Natural killer cell (primary cell): ENCODE data around the gene ZNF518B. TPM values are rescaled to one million over a fixed set of nuclear protein-coding genes. Genes with fewer than 3 reads are reported as not detected.

Experiments
- ATAC-seq, 3 donors: fragments of 150-1000 bp in 2 of 3; fragments of 200-7000 bp in 1 of 3; cut with Tn5 transposase; 1 replicate in 1 of 3; 2 replicates in 2 of 3; pipeline ENCODE4 v1.10.0; 2021; ENCODE audit warnings: mild to moderate bottlenecking in 2 of 3, moderate library complexity in 2 of 3
- DNase-seq, 2 donors: peaks; one replicate each; pipeline versions ENCODE4 v3.0.0 to v3.0.0-alpha.2; 2013 to 2021; ENCODE audit warnings: mixed read lengths in 1 of 2
- H3K27ac ChIP-seq: one replicate; pipeline ENCODE4 v1.5.1; 2013; ENCODE audit warnings: mild to moderate bottlenecking, low read length
- H3K27me3 ChIP-seq: one replicate; pipeline ENCODE4 v1.6.1; 2013; ENCODE audit warnings: low read length; ENCODE audit not compliant: control insufficient read depth, insufficient read depth
- H3K36me3 ChIP-seq: one replicate; pipeline ENCODE4 v1.6.1; 2013; ENCODE audit warnings: low read length; ENCODE audit not compliant: control insufficient read depth, insufficient read depth
- H3K4me1 ChIP-seq: one replicate; pipeline ENCODE4 v1.6.1; 2013; ENCODE audit warnings: low read length; ENCODE audit not compliant: control insufficient read depth, insufficient read depth
- H3K4me3 ChIP-seq: one replicate; pipeline ENCODE4 v1.5.1; 2013; ENCODE audit warnings: low read length
- H3K9me3 ChIP-seq: one replicate; pipeline ENCODE4 v1.6.1; 2013; ENCODE audit warnings: low read length; ENCODE audit not compliant: control insufficient read depth, insufficient read depth
- H3K27ac Mint-ChIP-seq, 2 donors: one replicate each; pipeline ENCODE4 v1.8.0; 2022; ENCODE audit warnings: mild to moderate bottlenecking in 2 of 2, mixed read lengths in 2 of 2, moderate library complexity in 1 of 2
- H3K27me3 Mint-ChIP-seq, 2 donors: one replicate each; pipeline ENCODE4 v1.8.0; 2022; ENCODE audit warnings: low read depth in 2 of 2, mixed read lengths in 2 of 2
- H3K36me3 Mint-ChIP-seq: one replicate; pipeline ENCODE4 v1.8.0; 2022; ENCODE audit warnings: mixed read lengths
- H3K4me1 Mint-ChIP-seq, 2 donors: one replicate each; pipeline ENCODE4 v1.8.0; 2022; ENCODE audit warnings: mixed read lengths in 2 of 2
- H3K4me3 Mint-ChIP-seq: one replicate; pipeline ENCODE4 v1.8.0; 2022; ENCODE audit warnings: mild to moderate bottlenecking, moderate library complexity, mixed read lengths
- H3K9me3 Mint-ChIP-seq, 2 donors: one replicate each; pipeline ENCODE4 v1.8.0; 2022; ENCODE audit warnings: mixed read lengths in 2 of 2
- CTCF ChIP-seq: fragments of 200-600 bp; IDR thresholded peaks from one replicate; pipeline ENCODE4 v1.8.0; 2022; ENCODE audit warnings: antibody characterized with exemption
- WGBS: methylation state at CpG from one replicate; pipeline ENCODE4 v1.1.7; 2013; ENCODE audit warnings: missing lambda C conversion rate; ENCODE audit not compliant: insufficient coverage; 5-methylcytosine and 5-hydroxymethylcytosine counted together
- intact Hi-C: fragments of 100-400 bp; cut with micrococcal nuclease; formaldehyde crosslinking; loops from one replicate; pipeline ENCODE4 v1.14.2; 2022
- total RNA-seq, 4 donors: library from RNA; stranded (reverse); fragments of 120-200 nt in 1 of 4; gene quantifications; one replicate each; pipeline versions ENCODE4 v1.2.3 to v1.2.4, GENCODE V29; 2013 to 2022

ZNF518B gene
- total RNA-seq, 3 donors from 2014 or later (not counting 1 experiment from before 2014, with no cell fraction given), result 14.6 to 19.9 (median 15.2) TPM

GRCh38 chr4:10421344-10422055 lies 35.7 kb downstream of the ZNF518B start:
- ATAC-seq (no peak), DNase-seq (peak in 1 of 2 donors; percentile 14)
- no peak overlapping the region for H3K27ac Mint-ChIP-seq
- 44% methylated on average over 2 of the region's 3 CpGs for WGBS
- H3K36me3 Mint-ChIP-seq, result peaks cover 2% of the 10 kb centered on the region
- peaks cover 0 to 5% of the 10 kb centered on the region in 2 donors for H3K4me1 Mint-ChIP-seq
- Histone ChIP-seq H3K9me3 (no peaks in the 10 kb centered on the region), H3K36me3 (no peaks in the 10 kb centered on the region), H3K27ac (no peak overlapping the region), H3K4me3 (no peak overlapping the region), H3K4me1 (no peaks in the 10 kb centered on the region), H3K27me3 (no peaks in the 10 kb centered on the region)
- intact Hi-C loops, result no loop called here
- H3K9me3 Mint-ChIP-seq, result peaks cover 6% of the 10 kb centered on the region in 2 donors
- H3K4me3 Mint-ChIP-seq, result no peak overlapping the region
- TF ChIP-seq CTCF, result no peak
- H3K27me3 Mint-ChIP-seq, result peaks cover 0 to 11% of the 10 kb centered on the region in 2 donors

DNA sequence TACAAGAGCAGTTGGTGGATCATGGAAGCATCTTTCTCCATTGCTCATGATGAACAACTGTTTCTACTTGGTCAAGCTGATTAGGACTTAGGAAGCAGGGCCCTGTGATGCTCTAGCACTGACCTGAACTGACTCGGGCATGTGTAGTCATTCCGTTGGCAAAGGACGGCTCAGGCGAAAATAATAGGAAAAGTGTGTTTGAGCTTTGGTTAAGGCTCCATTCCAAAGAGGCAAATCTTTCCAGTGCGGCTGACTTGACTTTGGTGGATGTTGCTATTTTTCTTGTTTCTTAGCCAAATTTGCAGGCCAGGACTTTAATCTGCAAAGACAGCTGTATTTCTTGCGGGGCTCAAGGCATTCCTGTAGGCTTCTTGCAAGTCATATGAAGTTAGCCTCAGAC lies 39.5 kb downstream of the ZNF518B start:
- Mint-ChIP-seq H3K4me3 (no peak overlapping the region), H3K9me3 (peaks cover 0 to 2% of the 10 kb centered on the region in 2 donors), H3K27ac (no peak overlapping the region), H3K4me1 (peaks cover 0 to 7% of the 10 kb centered on the region in 2 donors), H3K36me3 (no peaks in the 10 kb centered on the region), H3K27me3 (no peaks in the 10 kb centered on the region)
- Histone ChIP-seq H3K36me3 (no peaks in the 10 kb centered on the region), H3K27me3 (no peaks in the 10 kb centered on the region), H3K4me1 (no peaks in the 10 kb centered on the region), H3K27ac (no peak overlapping the region), H3K4me3 (no peak overlapping the region), H3K9me3 (no peaks in the 10 kb centered on the region)
- intact Hi-C loops, result no loop called here
- no peak for TF ChIP-seq CTCF
- DNase-seq, result no peak
- 93% methylated on average over 6 of the region's 6 CpGs for WGBS
- ATAC-seq, result no peak

- no peaks in the 10 kb centered on the region for H3K4me1 ChIP-seq
- intact Hi-C loops, result no loop called here
- TF ChIP-seq CTCF, result no peak
- Mint-ChIP-seq H3K4me1 (peaks cover 0 to 7% of the 10 kb centered on the region in 2 donors), H3K27ac (no peak overlapping the region), H3K4me3 (no peak overlapping the region), H3K27me3 (no peaks in the 10 kb centered on the region), H3K36me3 (no peaks in the 10 kb centered on the region), H3K9me3 (no peaks in the 10 kb centered on the region)
- no peak overlapping the region for H3K27ac ChIP-seq
- H3K27me3 ChIP-seq, result no peaks in the 10 kb centered on the region
- no peaks in the 10 kb centered on the region for H3K36me3 ChIP-seq
- H3K9me3 ChIP-seq, result no peaks in the 10 kb centered on the region
- peak in 1 of 3 donors; percentile 33 for ATAC-seq
- H3K4me3 ChIP-seq, result no peak overlapping the region
- peak in 1 of 2 donors; percentile 53 for DNase-seq
- WGBS, result 7% methylated on average over 2 of the region's 2 CpGs
Measured at GRCh38 chr4:10416441-10416840, 40.8 kb downstream of the ZNF518B start.

DNA sequence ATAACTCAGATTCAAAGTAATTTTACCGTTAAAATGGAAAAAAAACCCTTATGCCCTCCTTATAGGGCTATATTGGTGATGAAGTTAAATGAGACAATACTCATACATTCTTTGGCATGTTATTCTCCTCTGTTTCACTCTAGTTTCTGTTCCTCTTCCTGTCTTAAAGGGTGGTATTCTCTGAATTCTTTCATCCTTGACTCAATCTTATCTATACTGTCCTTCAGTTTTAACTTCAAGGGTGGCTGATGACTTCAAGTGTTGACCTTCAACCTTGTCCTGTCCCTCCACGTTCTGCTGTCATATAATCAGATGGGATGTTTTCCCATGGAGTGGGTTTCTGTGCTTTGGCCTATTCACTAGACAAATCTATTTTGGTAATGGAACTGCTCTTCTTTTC lies 44.0 kb downstream of the ZNF518B start:
- TF ChIP-seq CTCF, result no peak
- Histone ChIP-seq H3K27me3 (no peaks in the 10 kb centered on the region), H3K27ac (no peak overlapping the region), H3K9me3 (no peaks in the 10 kb centered on the region), H3K36me3 (no peaks in the 10 kb centered on the region), H3K4me3 (no peak overlapping the region), H3K4me1 (no peaks in the 10 kb centered on the region)
- intact Hi-C loops, result no loop called here
- no peak overlapping the region for H3K4me3 Mint-ChIP-seq
- 17% methylated on average over 1 of the region's 2 CpGs for WGBS
- ATAC-seq, result no peak
- no peaks in the 10 kb centered on the region for H3K36me3 Mint-ChIP-seq
- DNase-seq, result no peak
- H3K9me3 Mint-ChIP-seq, result no peaks in the 10 kb centered on the region
- peaks cover 0 to 7% of the 10 kb centered on the region in 2 donors for H3K4me1 Mint-ChIP-seq
- H3K27me3 Mint-ChIP-seq, result peaks cover 0 to 2% of the 10 kb centered on the region in 2 donors
- H3K27ac Mint-ChIP-seq, result no peak overlapping the region
